SK-N-SH (cell line): Measurements from ENCODE around the gene SMIM44. TPM values are rescaled to one million over a fixed set of nuclear protein-coding genes. Genes with fewer than 3 reads are reported as not detected.

Experiments
- CTCF ChIA-PET: fragments of 300-600, 350-600 bp; formaldehyde crosslinking; extraction: SDS; loops from one replicate; lab custom pipeline; 2021; lab: Yijun Ruan, JAX
- POLR2A ChIA-PET: fragments of 350-600 bp; sonication (Branson Sonifier 250); formaldehyde crosslinking; extraction: SDS; loops from one replicate; lab custom pipeline; 2020; ENCODE audit warnings: antibody characterized with exemption, inconsistent platforms; lab: Yijun Ruan, JAX
- DNase-seq: peaks from one replicate; pipeline ENCODE4 v3.0.0; 2012
- H2AFZ ChIP-seq: fragments of 200-600 bp; sonication (generic); 2 replicates; pipeline ENCODE4 v1.8.1; 2016; ENCODE audit warnings: antibody characterized with exemption, mild to moderate bottlenecking, low read depth
- H3F3A ChIP-seq: fragments of 200-600 bp; sonication (generic); replicated peaks from 2 replicates; pipeline ENCODE3; 2016; ENCODE audit warnings: antibody characterized with exemption, mild to moderate bottlenecking; ENCODE audit not compliant: insufficient read depth
- H3K27ac ChIP-seq, 2 experiments: fragments of 200-500 bp in 1 of 2; fragments of 200-600 bp in 1 of 2; sonication (Bioruptor generic) in 1 of 2; sonication (generic), shearing (Covaris generic) in 1 of 2; 2 replicates each; pipeline versions ENCODE4 v1.5.1 to v1.6.1; 2014 to 2016; ENCODE audit warnings: low read depth in 2 of 2, inconsistent platforms in 1 of 2, low read length in 1 of 2, mild to moderate bottlenecking in 1 of 2, mixed read lengths in 1 of 2
- H3K27me3 ChIP-seq: fragments of 200-600 bp; sonication (generic), shearing (Covaris generic); 2 replicates; pipeline ENCODE4 v1.6.1; 2016; ENCODE audit warnings: mixed run types; ENCODE audit not compliant: insufficient read depth
- H3K36me3 ChIP-seq, 2 experiments: fragments of 200-500 bp in 1 of 2; fragments of 200-600 bp in 1 of 2; sonication (Bioruptor generic) in 1 of 2; sonication (generic) in 1 of 2; replicated peaks in 1 of 2; 2 replicates each; pipeline versions ENCODE3 to v1.5.1; 2014 to 2016; ENCODE audit warnings: low read length in 1 of 2, mild to moderate bottlenecking in 1 of 2; ENCODE audit not compliant: insufficient read depth in 2 of 2, control insufficient read depth in 1 of 2
- H3K4me1 ChIP-seq, 2 experiments: fragments of 200-500 bp in 1 of 2; fragments of 200-600 bp in 1 of 2; sonication (Bioruptor generic) in 1 of 2; sonication (generic), shearing (Covaris generic) in 1 of 2; 2 replicates each; pipeline versions ENCODE4 v1.5.1 to v1.6.1; 2014 to 2016; ENCODE audit warnings: low read depth in 1 of 2, low read length in 1 of 2, mixed run types in 1 of 2; ENCODE audit not compliant: insufficient read depth in 2 of 2, control insufficient read depth in 1 of 2
- H3K4me2 ChIP-seq: fragments of 200-600 bp; sonication (generic), shearing (Covaris generic); 2 replicates; pipeline ENCODE4 v1.6.1; 2017; ENCODE audit warnings: mixed run types
- H3K4me3 ChIP-seq, 2 experiments: fragments of 200-500 bp in 1 of 2; fragments of 200-600 bp in 1 of 2; sonication (Bioruptor generic) in 1 of 2; sonication (generic), shearing (Covaris generic) in 1 of 2; 2 replicates each; pipeline versions ENCODE4 v1.5.1 to v1.8.1; 2014 to 2016; ENCODE audit warnings: low read depth in 2 of 2, inconsistent platforms in 1 of 2, low read length in 1 of 2, mild to moderate bottlenecking in 1 of 2, mixed read lengths in 1 of 2, moderate library complexity in 1 of 2
- H3K79me2 ChIP-seq: fragments of 200-600 bp; sonication (generic); 2 replicates; pipeline ENCODE4 v1.8.1; 2017; ENCODE audit warnings: mild to moderate bottlenecking; ENCODE audit not compliant: insufficient read depth
- H3K9ac ChIP-seq: fragments of 200-600 bp; sonication (generic); 2 replicates; pipeline ENCODE4 v1.6.1; 2017; ENCODE audit warnings: mixed run types
- H3K9me2 ChIP-seq: fragments of 200-600 bp; sonication (generic); 2 replicates; pipeline ENCODE4 v1.6.1; 2017; ENCODE audit warnings: mixed run types
- H3K9me3 ChIP-seq: fragments of 200-600 bp; sonication (generic); 2 replicates; pipeline ENCODE4 v1.6.1; 2017; ENCODE audit warnings: mixed run types, mild to moderate bottlenecking, moderate library complexity
- H4K20me1 ChIP-seq: fragments of 200-600 bp; sonication (generic); 2 replicates; pipeline ENCODE4 v1.6.1; 2017; ENCODE audit warnings: mild to moderate bottlenecking, mixed run types; ENCODE audit not compliant: insufficient read depth
- CTCF ChIP-seq: fragments of 200-600 bp; sonication (generic); IDR thresholded peaks from 2 replicates; pipeline ENCODE4 v1.6.1; 2017; ENCODE audit warnings: antibody characterized with exemption, mild to moderate bottlenecking, moderate library complexity
- EP300 ChIP-seq, 2 experiments: IDR thresholded peaks; 2 replicates each; pipeline versions ENCODE4 v1.4.0 to v1.6.1; 2012; ENCODE audit warnings: borderline replicate concordance in 1 of 2, low read depth in 1 of 2, low read length in 1 of 2
- FOSL2 ChIP-seq: IDR thresholded peaks from 2 replicates; pipeline ENCODE4 v1.4.0; 2012; ENCODE audit warnings: low read depth, mild to moderate bottlenecking, moderate library complexity, borderline replicate concordance
- FOXM1 ChIP-seq: IDR thresholded peaks from 2 replicates; pipeline ENCODE4 v1.4.0; 2012; ENCODE audit warnings: low read depth, mild to moderate bottlenecking
- GABPA ChIP-seq: IDR thresholded peaks from 2 replicates; pipeline ENCODE4 v1.4.0; 2012; ENCODE audit warnings: low read depth, mild to moderate bottlenecking
- IRF3 ChIP-seq: fragments of 150-350 bp; IDR thresholded peaks from 2 replicates; pipeline ENCODE4 v1.6.1; 2016; ENCODE audit warnings: mild to moderate bottlenecking, low read depth, low read length
- JUND ChIP-seq: IDR thresholded peaks from 2 replicates; pipeline ENCODE4 v1.4.0; 2012
- MEF2A ChIP-seq: IDR thresholded peaks from 2 replicates; pipeline ENCODE4 v1.4.0; 2012; ENCODE audit warnings: low read depth, borderline replicate concordance
- NFIC ChIP-seq: IDR thresholded peaks from 2 replicates; pipeline ENCODE4 v1.4.0; 2012; ENCODE audit warnings: borderline replicate concordance
- PBX3 ChIP-seq: IDR thresholded peaks from 2 replicates; pipeline ENCODE4; 2012
- RAD21 ChIP-seq: IDR thresholded peaks from 2 replicates; pipeline ENCODE4 v1.6.1; 2012; ENCODE audit warnings: mild to moderate bottlenecking, low read length
- REST ChIP-seq: IDR thresholded peaks from 2 replicates; pipeline ENCODE4 v1.6.1; 2012; ENCODE audit warnings: mild to moderate bottlenecking, low read depth, low read length, moderate library complexity
- RXRA ChIP-seq: IDR thresholded peaks from 2 replicates; pipeline ENCODE4 v1.4.0; 2012; ENCODE audit warnings: low read depth, mild to moderate bottlenecking, borderline replicate concordance
- TAF1 ChIP-seq: IDR thresholded peaks from 2 replicates; pipeline ENCODE4 v1.6.1; 2012; ENCODE audit warnings: low read depth, mild to moderate bottlenecking, low read length, moderate library complexity, borderline replicate concordance
- USF1 ChIP-seq: IDR thresholded peaks from 2 replicates; pipeline ENCODE4 v1.4.0; 2012; ENCODE audit warnings: low read depth, borderline replicate concordance
- YY1 ChIP-seq: IDR thresholded peaks from 2 replicates; pipeline ENCODE4 v1.4.0; 2012; ENCODE audit warnings: low read depth, mild to moderate bottlenecking
- ZBTB33 ChIP-seq: IDR thresholded peaks from 2 replicates; pipeline ENCODE4 v1.4.0; 2012; ENCODE audit warnings: low read depth, borderline replicate concordance
- WGBS: methylation state at CpG from one replicate; pipeline ENCODE4 v1.1.6; 2017; ENCODE audit warnings: low lambda C conversion rate; 5-methylcytosine and 5-hydroxymethylcytosine counted together
- polyA plus RNA-seq, 3 experiments: library from polyadenylated mRNA; depleted of rRNA; stranded (reverse); fragments of >200 nt; gene quantifications; 2 replicates each; pipeline ENCODE4 v1.2.3, GENCODE V29; 2012

SMIM44 gene
- polyA plus RNA-seq, 1 of the 3 experiments (the other 2 are of a cell fraction) = not detected

GRCh38 chr19:3477506-3477905 is 5.7 kb downstream of the SMIM44 start:
- Histone ChIP-seq H3K4me1 (no peaks in the 10 kb centered on the region), H3K79me2 (no peaks in the 10 kb centered on the region), H2AFZ (no peak overlapping the region), H3K9me2 (no peaks in the 10 kb centered on the region), H4K20me1 (no peaks in the 10 kb centered on the region), H3F3A (peaks cover 7% of the 10 kb centered on the region), H3K27me3 (no peaks in the 10 kb centered on the region; the same call in 1 of the 2 replicates), H3K9ac (no peak overlapping the region), H3K9me3 (no peaks in the 10 kb centered on the region), H3K4me3 (no peak overlapping the region), H3K4me2 (no peak overlapping the region), H3K27ac (no peak overlapping the region), H3K36me3 (no peaks in the 10 kb centered on the region)
- TF ChIP-seq PBX3 = no peak
- no peak for TF ChIP-seq EP300 (IDR thresholded peaks at IDR 0.05; ENCODE audit: borderline replicate concordance in 1 of 2, low read depth in 1 of 2, low read length in 1 of 2)
- TF ChIP-seq MEF2A = no peak
- no peak for TF ChIP-seq RXRA
- no peak for TF ChIP-seq FOSL2
- TF ChIP-seq RAD21 = no peak
- no peak for TF ChIP-seq TAF1
- TF ChIP-seq ZBTB33 = no peak
- no peak for TF ChIP-seq CTCF
- TF ChIP-seq USF1 = no peak
- ChIA-PET POLR2A (no interaction called here), CTCF (interaction anchor here (1.7 kb wide), 1 partner anchor 173 kb away, joined by 5 read pairs; no protein-coding TSS in a partner anchor)
- DNase-seq = no peak

- Histone ChIP-seq H3K9ac (no peak overlapping the region), H3K4me3 (no peak overlapping the region), H3K27me3 (no peaks in the 10 kb centered on the region; the same call in 1 of the 2 replicates), H3K4me1 (no peaks in the 10 kb centered on the region; a peak in 1 of 4 replicates), H3K9me2 (no peaks in the 10 kb centered on the region), H3K27ac (no peak overlapping the region), H4K20me1 (no peaks in the 10 kb centered on the region), H3F3A (peaks cover 10% of the 10 kb centered on the region), H3K4me2 (no peak overlapping the region), H3K9me3 (no peaks in the 10 kb centered on the region), H3K36me3 (no peaks in the 10 kb centered on the region), H2AFZ (no peak overlapping the region), H3K79me2 (no peaks in the 10 kb centered on the region)
- ChIA-PET POLR2A (no interaction called here), CTCF (interaction anchor here (0.8 to 1.7 kb wide), 2 partner anchors 8 to 172 kb away, joined by 3 to 5 read pairs; no protein-coding TSS in a partner anchor)
- DNase-seq = no peak
- WGBS = 45% methylated on average over 2 of the region's 2 CpGs
- TF ChIP-seq JUND = no peak
- TF ChIP-seq FOXM1 = no peak
- TF ChIP-seq USF1 = no peak
- no peak for TF ChIP-seq REST
- no peak for TF ChIP-seq NFIC
- TF ChIP-seq IRF3 = no peak
- no peak for TF ChIP-seq MEF2A
- TF ChIP-seq GABPA = no peak
- TF ChIP-seq YY1 = no peak
Measured at GRCh38 chr19:3476830-3477229, 6.4 kb downstream of the SMIM44 start.
